SU-DHL-6 (cell line): Measurements from ENCODE around the gene MAML3.

Experiments
- H2AFZ ChIP-seq: fragments of 200-600 bp; sonication (generic); 2 replicates; pipeline ENCODE4 v1.6.1; 2014; ENCODE audit warnings: low read depth, mild to moderate bottlenecking, moderate library complexity, mixed read lengths, antibody characterized with exemption, low read length; ENCODE audit not compliant: severe bottlenecking
- H3F3A ChIP-seq: fragments of 200-600 bp; shearing (Covaris generic); 2 replicates; pipeline ENCODE4 v1.6.0; 2016; ENCODE audit warnings: antibody characterized with exemption, mild to moderate bottlenecking; ENCODE audit not compliant: insufficient read depth
- H3K27ac ChIP-seq: fragments of 200-600 bp; sonication (generic); 2 replicates; pipeline ENCODE4 v1.5.1; 2016; ENCODE audit warnings: low read depth, mild to moderate bottlenecking, low read length, moderate library complexity, mixed read lengths
- H3K27me3 ChIP-seq: fragments of 200-600 bp; sonication (generic), shearing (Covaris generic); 2 replicates; pipeline ENCODE4 v1.6.0; 2014; ENCODE audit warnings: mild to moderate bottlenecking, low read length
- H3K36me3 ChIP-seq: fragments of 200-600 bp; sonication (generic); 2 replicates; pipeline ENCODE4 v1.6.1; 2014; ENCODE audit warnings: mild to moderate bottlenecking, low read length, mixed read lengths
- H3K4me2 ChIP-seq: fragments of 300-600, 200-600 bp; shearing (Covaris generic), sonication (generic); 2 replicates; pipeline ENCODE4 v1.6.0; 2014; ENCODE audit warnings: low read length, low read depth, mild to moderate bottlenecking; ENCODE audit not compliant: poor library complexity, severe bottlenecking
- H3K4me3 ChIP-seq: fragments of 200-600 bp; sonication (generic); 2 replicates; pipeline ENCODE4 v1.5.1; 2014; ENCODE audit warnings: antibody characterized with exemption, low read length, mild to moderate bottlenecking, mixed read lengths; ENCODE audit not compliant: insufficient read depth, poor library complexity, severe bottlenecking
- H3K79me2 ChIP-seq: fragments of 200-600 bp; sonication (generic); 2 replicates; pipeline ENCODE4 v1.6.1; 2014; ENCODE audit warnings: mild to moderate bottlenecking, low read length, moderate library complexity; ENCODE audit not compliant: insufficient read depth
- H3K9ac ChIP-seq: fragments of 200-600 bp; sonication (generic); 2 replicates; pipeline ENCODE4 v1.7.0; 2014; ENCODE audit warnings: mild to moderate bottlenecking, low read length
- H3K9me2 ChIP-seq: fragments of 200-600 bp; sonication (generic); replicated peaks from 2 replicates; pipeline ENCODE4 v1.6.1; 2014; ENCODE audit warnings: low read length; ENCODE audit not compliant: insufficient read depth
- H3K9me3 ChIP-seq: fragments of 200-600 bp; sonication (generic); 2 replicates; pipeline ENCODE4 v1.6.1; 2014; ENCODE audit warnings: low read length, mixed read lengths; ENCODE audit not compliant: insufficient read depth
- H4K20me1 ChIP-seq: fragments of 200-600 bp; sonication (generic); 2 replicates; pipeline ENCODE4 v1.6.1; 2014; ENCODE audit warnings: low read depth, mild to moderate bottlenecking, antibody characterized with exemption, low read length, moderate library complexity, mixed read lengths
- CTCF ChIP-seq: fragments of 200-600 bp; sonication (generic); IDR thresholded peaks from one replicate; pipeline ENCODE4 v1.5.1; 2017; ENCODE audit warnings: antibody characterized with exemption, mild to moderate bottlenecking, low read length, moderate library complexity; ENCODE audit not compliant: insufficient read depth, poor library complexity, severe bottlenecking
- EZH2phosphoT487 ChIP-seq: fragments of 200-600 bp; sonication (generic), shearing (Covaris generic); conservative IDR thresholded peaks from 2 replicates; pipeline ENCODE4 v1.6.1; 2018; ENCODE audit warnings: mild to moderate bottlenecking, antibody characterized with exemption, low read length, moderate library complexity, mixed read lengths

The MAML3 gene

GRCh38 chr4:140108713-140109230 is 45.2 kb downstream of the MAML3 start:
- Histone ChIP-seq H4K20me1 (no peaks in the 10 kb centered on the region), H2AFZ (no peak overlapping the region), H3K9me3 (no peaks in the 10 kb centered on the region), H3K27me3 (no peaks in the 10 kb centered on the region), H3K9ac (no peak overlapping the region), H3K4me3 (no peak overlapping the region), H3F3A (no peaks in the 10 kb centered on the region), H3K79me2 (no peaks in the 10 kb centered on the region), H3K27ac (no peak overlapping the region), H3K4me2 (no peak overlapping the region), H3K36me3 (no peaks in the 10 kb centered on the region), H3K9me2 (no peaks in the 10 kb centered on the region)
- no peak for TF ChIP-seq EZH2phosphoT487
- TF ChIP-seq CTCF = no peak

- Histone ChIP-seq H3K27ac (no peak overlapping the region), H3K4me2 (no peak overlapping the region)
Observed at GRCh38 chr4:140108243-140108642, 45.7 kb downstream of the MAML3 start.

GRCh38 chr4:140106289-140106844 is 47.6 kb downstream of the MAML3 start:
- Histone ChIP-seq H3K9me3 (no peaks in the 10 kb centered on the region), H3K27ac (no peak overlapping the region), H3K9me2 (no peaks in the 10 kb centered on the region), H3F3A (no peaks in the 10 kb centered on the region), H2AFZ (no peak overlapping the region), H3K36me3 (no peaks in the 10 kb centered on the region), H4K20me1 (no peaks in the 10 kb centered on the region), H3K27me3 (no peaks in the 10 kb centered on the region), H3K9ac (no peak overlapping the region), H3K79me2 (no peaks in the 10 kb centered on the region), H3K4me2 (no peak overlapping the region), H3K4me3 (no peak overlapping the region)
- TF ChIP-seq CTCF = no peak
- no peak for TF ChIP-seq EZH2phosphoT487

More at GRCh38 chr4:140108243-140108642, 45.7 kb downstream of the MAML3 start:
- H4K20me1 ChIP-seq = no peaks in the 10 kb centered on the region
- H2AFZ ChIP-seq = no peak overlapping the region
- no peaks in the 10 kb centered on the region for H3K79me2 ChIP-seq
- H3K36me3 ChIP-seq = no peaks in the 10 kb centered on the region
- no peaks in the 10 kb centered on the region for H3K9me3 ChIP-seq
- H3F3A ChIP-seq = no peaks in the 10 kb centered on the region
- no peaks in the 10 kb centered on the region for H3K9me2 ChIP-seq
- no peak overlapping the region for H3K4me3 ChIP-seq
- no peak overlapping the region for H3K9ac ChIP-seq
- H3K27me3 ChIP-seq = no peaks in the 10 kb centered on the region
- TF ChIP-seq CTCF (no peak), EZH2phosphoT487 (no peak)
